Measurements from ENCODE around the gene APBA2. TPM values are rescaled to one million over a fixed set of nuclear protein-coding genes. Genes with fewer than 3 reads are reported as not detected.

APBA2 gene
- total RNA-seq, 1 donor from 2014 or later: 51.4 TPM

GRCh38 chr15:28962851-28963710 is 77.3 kb downstream of the APBA2 start:
- DNase-seq (ENCODE audit: low read depth): peak; percentile 75
- TF ChIP-seq CTCF (IDR thresholded peaks at IDR 0.05; ENCODE audit: insufficient read depth, low read length, poor library complexity, severe bottlenecking): no peak
- no peaks in the 10 kb centered on the region for H3K36me3 ChIP-seq (ENCODE audit: control insufficient read depth, insufficient read depth, low read length)
- H3K4me3 ChIP-seq (ENCODE audit: low read depth, low read length): no peak overlapping the region
- no peaks in the 10 kb centered on the region for H3K27me3 ChIP-seq (ENCODE audit: control insufficient read depth, insufficient read depth, low read length)

DNA sequence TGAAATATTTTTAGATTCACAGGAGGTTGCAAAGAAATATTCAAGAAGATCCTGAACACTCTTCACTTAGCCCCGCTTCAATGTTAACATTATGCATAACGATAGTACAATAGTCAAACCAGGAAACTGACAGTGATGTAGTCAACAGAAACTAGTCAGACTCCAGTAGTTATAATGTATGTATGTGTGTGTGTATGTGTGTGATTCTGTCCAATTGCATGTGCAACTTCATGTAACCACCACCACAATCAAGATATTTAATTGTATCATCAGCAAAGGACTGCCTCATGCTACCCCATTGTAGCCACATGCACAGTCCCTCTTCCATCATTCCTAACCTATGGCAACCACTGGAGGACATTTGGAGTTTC is 77.9 kb downstream of the APBA2 start:
- Histone ChIP-seq H3K4me3 (ENCODE audit: low read depth, low read length) (no peak overlapping the region), H3K36me3 (ENCODE audit: control insufficient read depth, insufficient read depth, low read length) (no peaks in the 10 kb centered on the region), H3K27me3 (ENCODE audit: control insufficient read depth, insufficient read depth, low read length) (no peaks in the 10 kb centered on the region)
- DNase-seq (ENCODE audit: low read depth): no peak
- no peak for TF ChIP-seq CTCF (IDR thresholded peaks at IDR 0.05; ENCODE audit: insufficient read depth, low read length, poor library complexity, severe bottlenecking)

- Histone ChIP-seq H3K4me3 (ENCODE audit: low read depth, low read length) (no peak overlapping the region), H3K27me3 (ENCODE audit: control insufficient read depth, insufficient read depth, low read length) (no peaks in the 10 kb centered on the region), H3K36me3 (ENCODE audit: control insufficient read depth, insufficient read depth, low read length) (no peaks in the 10 kb centered on the region)
- no peak for DNase-seq (ENCODE audit: low read depth)
- no peak for TF ChIP-seq CTCF (IDR thresholded peaks at IDR 0.05; ENCODE audit: insufficient read depth, low read length, poor library complexity, severe bottlenecking)
Observed at GRCh38 chr15:28964098-28964497, 78.3 kb downstream of the APBA2 start.

- Histone ChIP-seq H3K27me3 (ENCODE audit: control insufficient read depth, insufficient read depth, low read length) (no peaks in the 10 kb centered on the region), H3K36me3 (ENCODE audit: control insufficient read depth, insufficient read depth, low read length) (no peaks in the 10 kb centered on the region), H3K4me3 (ENCODE audit: low read depth, low read length) (no peak overlapping the region)
- DNase-seq (ENCODE audit: low read depth): no peak
- TF ChIP-seq CTCF (IDR thresholded peaks at IDR 0.05; ENCODE audit: insufficient read depth, low read length, poor library complexity, severe bottlenecking): no peak
Observed at GRCh38 chr15:28967066-28967465, 81.3 kb downstream of the APBA2 start.

GRCh38 chr15:28967990-28968389 is 82.2 kb downstream of the APBA2 start:
- Histone ChIP-seq H3K27me3 (ENCODE audit: control insufficient read depth, insufficient read depth, low read length) (no peaks in the 10 kb centered on the region), H3K4me3 (ENCODE audit: low read depth, low read length) (no peak overlapping the region), H3K36me3 (ENCODE audit: control insufficient read depth, insufficient read depth, low read length) (no peaks in the 10 kb centered on the region)
- DNase-seq (ENCODE audit: low read depth): no peak
- no peak for TF ChIP-seq CTCF (IDR thresholded peaks at IDR 0.05; ENCODE audit: insufficient read depth, low read length, poor library complexity, severe bottlenecking)
